ENCODE measurements around the gene UNC13B.
"Not testable (repeated sequence)": the region's sequence is repeated elsewhere in the genome, so short reads cannot be mapped to it uniquely, and the experiment has no call there.

The UNC13B gene

GRCh38 chr9:35142037-35142436, 19.8 kb upstream of the UNC13B start:
- CTCF ChIA-PET: interaction anchor here (0.6 kb wide), 1 partner anchor 37 kb away, joined by 9 read pairs; no protein-coding TSS in a partner anchor

GRCh38 chr9:35147941-35148563, 13.8 kb upstream of the UNC13B start:
- POLR2A ChIA-PET (ENCODE audit: low non-redundant PET); CTCF ChIA-PET; DNase-seq (ENCODE audit: low spot score); H3K27ac ChIP-seq: not testable (repeated sequence)

More at GRCh38 chr9:35142037-35142436, 19.8 kb upstream of the UNC13B start:
- no peak overlapping the region for H3K27ac ChIP-seq
- DNase-seq (ENCODE audit: low spot score): no peak
- POLR2A ChIA-PET (ENCODE audit: low non-redundant PET): no interaction called here
- TF ChIP-seq CTCF (conservative IDR thresholded peaks at IDR 0.05; ENCODE audit: low read depth): no peak

- H3K27ac ChIP-seq: no peak overlapping the region
- no peak for TF ChIP-seq CTCF (conservative IDR thresholded peaks at IDR 0.05; ENCODE audit: low read depth)
- no peak for DNase-seq (ENCODE audit: low spot score)
- ChIA-PET POLR2A (ENCODE audit: low non-redundant PET) (no interaction called here), CTCF (interaction anchor here (0.7 kb wide), 1 partner anchor 26 kb away, joined by 3 read pairs; no protein-coding TSS in a partner anchor)
These were observed 8.9 kb upstream of the UNC13B start for GRCh38 chr9:35152926-35153325.

GRCh38 chr9:35156781-35157180, 5.0 kb upstream of the UNC13B start:
- no peak for DNase-seq (ENCODE audit: low spot score)
- ChIA-PET POLR2A (ENCODE audit: low non-redundant PET) (no interaction called here), CTCF (no interaction called here)
- TF ChIP-seq CTCF (conservative IDR thresholded peaks at IDR 0.05; ENCODE audit: low read depth): no peak
- no peak overlapping the region for H3K27ac ChIP-seq

- DNase-seq (ENCODE audit: low spot score); H3K27ac ChIP-seq; CTCF ChIA-PET: not testable (repeated sequence)
- POLR2A ChIA-PET (ENCODE audit: low non-redundant PET): interaction anchor here (0.7 kb wide), 1 partner anchor 321 kb away, joined by 3 read pairs; no protein-coding TSS in a partner anchor
These were observed 4.0 kb upstream of the UNC13B start for GRCh38 chr9:35157836-35158235.

- H3K27ac ChIP-seq: no peak overlapping the region
- no peak for DNase-seq (ENCODE audit: low spot score)
- no peak for TF ChIP-seq CTCF (conservative IDR thresholded peaks at IDR 0.05; ENCODE audit: low read depth)
- CTCF ChIA-PET: no interaction called here
- POLR2A ChIA-PET (ENCODE audit: low non-redundant PET): interaction anchor here (0.7 kb wide), 1 partner anchor 320 kb away, joined by 3 read pairs; no protein-coding TSS in a partner anchor
These were observed 3.1 kb upstream of the UNC13B start for GRCh38 chr9:35158501-35159280.

- TF ChIP-seq CTCF (conservative IDR thresholded peaks at IDR 0.05; ENCODE audit: low read depth): no peak
- DNase-seq (ENCODE audit: low spot score): peak; percentile 29
- POLR2A ChIA-PET (ENCODE audit: low non-redundant PET): no interaction called here
- peak overlapping the region; percentile 79 for H3K27ac ChIP-seq
- CTCF ChIA-PET: interaction anchor here (0.6 to 1.6 kb wide), 7 partner anchors 27 to 627 kb away, joined by 3 to 6 read pairs (median 4); no protein-coding TSS in a partner anchor
These were observed 951 bp downstream of the UNC13B start for GRCh38 chr9:35162605-35163315.

Data from RWPE1 (cell line).